OCI-LY3 (cell line): ENCODE measurements around the gene STYXL1.

ENCODE experiments used
- H2AFZ ChIP-seq: fragments of 200-600, 300-600 bp; shearing (Covaris generic); 2 replicates; pipeline ENCODE4 v1.6.0; 2014; ENCODE audit warnings: antibody characterized with exemption, low read depth, low read length
- H3K27ac ChIP-seq: fragments of 200-600, 300-600 bp; sonication (generic); 2 replicates; pipeline ENCODE4 v1.5.1; 2014; ENCODE audit warnings: mild to moderate bottlenecking, low read length, moderate library complexity, mixed read lengths
- H3K27me3 ChIP-seq: fragments of 200-600, 300-600 bp; sonication (generic); 2 replicates; pipeline ENCODE4 v1.6.1; 2014; ENCODE audit warnings: low read depth, low read length, mixed read lengths
- H3K36me3 ChIP-seq: fragments of 200-600, 300-600 bp; sonication (generic); replicated peaks from 2 replicates; pipeline ENCODE3; 2014; ENCODE audit warnings: low read depth, low read length, mixed read lengths
- H3K4me1 ChIP-seq: fragments of 300-600, 200-600 bp; sonication (generic); 2 replicates; pipeline ENCODE4 v1.6.1; 2014; ENCODE audit warnings: low read length, mixed read lengths
- H3K4me2 ChIP-seq: fragments of 200-600, 300-600 bp; sonication (generic); 2 replicates; pipeline ENCODE4 v1.6.1; 2014; ENCODE audit warnings: low read length, mixed read lengths
- H3K4me3 ChIP-seq: fragments of 300-600, 200-600 bp; sonication (generic); 2 replicates; pipeline ENCODE4 v1.5.1; 2014; ENCODE audit warnings: antibody characterized with exemption, mild to moderate bottlenecking, low read length, moderate library complexity
- H3K79me2 ChIP-seq: fragments of 300-600, 200-600 bp; shearing (Covaris generic); 2 replicates; pipeline ENCODE4 v1.6.1; 2014; ENCODE audit warnings: mild to moderate bottlenecking, low read length, mixed read lengths
- H3K9ac ChIP-seq: fragments of 300-600, 200-600 bp; shearing (Covaris generic); 2 replicates; pipeline ENCODE4 v1.6.0; 2014; ENCODE audit warnings: mild to moderate bottlenecking, low read length, moderate library complexity
- H3K9me3 ChIP-seq: fragments of 200-600, 300-600 bp; shearing (Covaris generic); 2 replicates; pipeline ENCODE4 v1.6.1; 2014; ENCODE audit warnings: low read length, mixed read lengths; ENCODE audit not compliant: insufficient read depth
- H4K20me1 ChIP-seq: fragments of 200-600, 300-600 bp; sonication (generic); 2 replicates; pipeline ENCODE4 v1.6.1; 2016; ENCODE audit warnings: low read length, mixed read lengths; ENCODE audit not compliant: insufficient read depth
- CTCF ChIP-seq: fragments of 200-600, 300-600 bp; sonication (generic); IDR thresholded peaks from 2 replicates; pipeline ENCODE4 v1.5.1; 2014; ENCODE audit warnings: antibody characterized with exemption, low read length, low read depth
- EZH2phosphoT487 ChIP-seq: fragments of 200-600 bp; shearing (Covaris generic); IDR thresholded peaks from 2 replicates; pipeline ENCODE4 v1.6.1; 2018; ENCODE audit warnings: antibody characterized with exemption, mixed run types, low read depth

Gene STYXL1

GRCh38 chr7:76048668-76048988 lies 828 bp upstream of the STYXL1 start:
- TF ChIP-seq CTCF = 0 out of 2 replicates have a peak, but pooled peaks have one; percentile 22
- no peak for TF ChIP-seq EZH2phosphoT487
- Histone ChIP-seq H2AFZ (no peak overlapping the region), H4K20me1 (peaks cover 13% of the 10 kb centered on the region; the same call in 1 of the 2 replicates), H3K27ac (peak overlapping the region; percentile 46; the same call in 1 of the 2 replicates), H3K27me3 (no peaks in the 10 kb centered on the region), H3K36me3 (peaks cover 24% of the 10 kb centered on the region), H3K4me1 (peaks cover 15% of the 10 kb centered on the region), H3K4me2 (peak overlapping the region; percentile 73), H3K9ac (peak overlapping the region; percentile 91), H3K79me2 (peaks cover 100% of the 10 kb centered on the region), H3K4me3 (peak overlapping the region; percentile 93), H3K9me3 (no peaks in the 10 kb centered on the region)

DNA sequence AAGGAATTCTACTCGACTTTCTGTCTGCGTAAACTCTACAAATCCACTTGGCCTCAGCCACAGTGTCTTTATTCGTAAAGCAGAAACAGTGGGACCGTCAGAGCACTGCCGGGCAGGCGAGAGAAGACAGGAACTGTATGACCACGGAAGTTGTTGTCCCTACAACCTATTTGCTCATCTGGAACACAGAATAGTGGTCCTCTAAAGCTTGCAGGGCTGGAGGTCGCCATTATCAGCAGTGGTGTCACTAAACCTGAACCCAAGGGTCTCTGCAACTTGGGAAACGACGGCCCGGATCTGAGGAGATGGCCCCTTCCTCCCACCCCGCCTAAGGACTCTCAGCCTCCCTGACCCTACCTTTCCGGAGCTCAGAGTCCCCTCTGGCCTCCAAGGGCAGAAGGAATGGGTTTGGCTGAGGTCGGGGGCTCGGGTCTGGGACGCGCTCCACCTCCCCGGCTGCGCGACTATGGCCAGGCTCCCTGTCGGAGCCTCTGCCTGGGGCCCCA lies 442 bp downstream of the STYXL1 start:
- H3K27me3 ChIP-seq = no peaks in the 10 kb centered on the region
- H2AFZ ChIP-seq = peak overlapping the region; percentile 78
- TF ChIP-seq EZH2phosphoT487 (no peak), CTCF (no peak)
- no peaks in the 10 kb centered on the region for H3K9me3 ChIP-seq
- peaks cover 93% of the 10 kb centered on the region for H3K79me2 ChIP-seq
- H3K9ac ChIP-seq = peak overlapping the region; percentile 91
- peaks cover 15% of the 10 kb centered on the region for H3K4me1 ChIP-seq
- peaks cover 19% of the 10 kb centered on the region for H3K36me3 ChIP-seq
- H3K4me3 ChIP-seq = peak overlapping the region; percentile 93
- H3K27ac ChIP-seq = peak overlapping the region; percentile 46
- 0 out of 2 replicates have a peak, but pooled peaks cover 8% of the 10 kb centered on the region for H4K20me1 ChIP-seq
- peak overlapping the region; percentile 81 for H3K4me2 ChIP-seq

GRCh38 chr7:76044375-76044865 lies 3.4 kb downstream of the STYXL1 start:
- H3K27ac ChIP-seq = no peak overlapping the region
- TF ChIP-seq EZH2phosphoT487 = no peak
- no peak for TF ChIP-seq CTCF
- peaks cover 12% of the 10 kb centered on the region for H3K4me1 ChIP-seq
- no peaks in the 10 kb centered on the region for H3K27me3 ChIP-seq
- no peak overlapping the region for H3K4me2 ChIP-seq
- no peaks in the 10 kb centered on the region; the same call in 1 of the 2 replicates for H4K20me1 ChIP-seq
- no peak overlapping the region for H3K9ac ChIP-seq
- H2AFZ ChIP-seq = no peak overlapping the region
- H3K36me3 ChIP-seq = peaks cover 9% of the 10 kb centered on the region
- no peaks in the 10 kb centered on the region for H3K9me3 ChIP-seq
- peaks cover 64% of the 10 kb centered on the region for H3K79me2 ChIP-seq
- no peak overlapping the region for H3K4me3 ChIP-seq

DNA sequence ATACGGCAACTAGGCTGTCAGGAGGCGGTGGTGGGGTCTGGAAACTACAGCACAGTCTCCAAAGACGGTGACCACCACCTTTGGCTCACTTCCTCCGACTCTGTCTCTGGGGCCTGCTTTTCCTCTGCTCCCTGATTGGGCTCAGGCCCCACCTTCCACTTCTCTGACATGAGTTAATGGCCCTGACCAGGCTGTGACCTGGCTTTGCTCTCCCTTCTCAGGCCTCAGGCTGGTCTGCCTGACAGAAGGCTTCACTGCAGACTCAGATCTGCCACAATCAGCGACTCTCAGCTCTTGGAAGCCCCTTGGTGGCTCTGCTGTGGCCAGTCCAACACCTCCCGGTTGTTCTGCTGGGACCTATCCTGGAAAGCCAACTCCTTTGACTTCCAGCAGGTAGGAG lies 7.7 kb downstream of the STYXL1 start:
- no peak overlapping the region for H3K4me2 ChIP-seq
- H3K79me2 ChIP-seq = peaks cover 21% of the 10 kb centered on the region
- H3K4me3 ChIP-seq = no peak overlapping the region
- TF ChIP-seq CTCF (no peak), EZH2phosphoT487 (no peak)
- no peak overlapping the region for H3K27ac ChIP-seq
- no peaks in the 10 kb centered on the region; the same call in 1 of the 2 replicates for H4K20me1 ChIP-seq
- no peak overlapping the region for H2AFZ ChIP-seq
- no peak overlapping the region for H3K9ac ChIP-seq
- H3K27me3 ChIP-seq = no peaks in the 10 kb centered on the region
- peaks cover 6% of the 10 kb centered on the region; the same call in 1 of the 2 replicates for H3K4me1 ChIP-seq
- H3K36me3 ChIP-seq = no peaks in the 10 kb centered on the region
- H3K9me3 ChIP-seq = no peaks in the 10 kb centered on the region
